ENCODE measurements around the gene GABRQ. TPM values are rescaled to one million over a fixed set of nuclear protein-coding genes. Genes with fewer than 3 reads are reported as not detected.

Gene GABRQ
- not detected in 2 replicates for total RNA-seq

DNA sequence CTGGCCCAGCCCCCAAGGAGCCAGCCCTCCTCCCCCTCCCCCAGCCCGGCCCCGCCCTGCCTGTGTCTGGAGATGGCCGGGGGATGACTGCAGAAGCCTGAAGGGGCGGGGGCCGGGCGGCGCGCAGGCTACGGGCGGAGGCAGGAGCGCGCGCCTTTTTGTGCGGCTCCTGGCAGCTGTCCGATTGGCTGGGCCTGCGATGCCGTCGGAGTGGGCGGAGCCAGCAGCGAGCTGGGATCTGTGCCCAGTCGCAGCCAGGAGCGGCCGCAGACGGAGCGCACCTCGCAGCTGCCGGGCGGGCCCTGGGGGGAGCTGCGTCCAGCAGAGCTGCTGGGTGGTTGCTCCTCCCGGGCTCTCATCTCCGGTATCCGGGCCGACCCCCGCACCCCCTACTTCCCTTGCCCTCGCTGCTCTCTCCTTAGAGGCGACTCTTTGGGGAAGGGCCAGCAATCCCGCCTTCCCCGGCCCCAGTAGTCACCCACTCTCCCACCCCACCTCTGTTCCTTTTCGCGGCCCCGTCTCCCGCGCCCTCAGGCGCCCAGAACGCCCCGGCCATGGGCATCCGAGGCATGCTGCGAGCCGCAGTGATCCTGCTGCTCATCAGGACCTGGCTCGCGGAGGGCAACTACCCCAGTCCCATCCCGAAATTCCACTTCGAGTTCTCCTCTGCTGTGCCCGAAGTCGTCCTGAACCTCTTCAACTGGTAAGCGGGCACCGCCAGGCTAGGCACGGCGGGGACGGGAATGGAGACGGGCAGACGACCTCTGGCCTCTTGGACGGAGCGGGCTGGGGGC is at the start of gene GABRQ:
Gene GABRQ, plus strand, starts transcription at position 247 of the 794 bp plus-strand sequence. Its CDS starts 308 bp downstream, at position 555.
- Mint-ChIP-seq H3K27ac (no peak within 1 kb of the TSS), H3K27me3 (ENCODE audit: insufficient read depth) (peaks cover 17% of the 10 kb centered on the region), H3K9me3 (no peaks in the 10 kb centered on the region), H3K4me1 (ENCODE audit: low read depth) (no peaks in the 10 kb centered on the region), H3K4me3 (no peak within 1 kb of the TSS), H3K36me3 (ENCODE audit: low read depth) (no peaks in the 10 kb centered on the region)
- DNase-seq (ENCODE audit: low spot score), result no peak
- intact Hi-C loops (cut with micrococcal nuclease), result no loop called here

GRCh38 chrX:152588206-152588605 is 49.5 kb upstream of the GABRQ start:
- no peaks in the 10 kb centered on the region for H3K27me3 Mint-ChIP-seq (ENCODE audit: insufficient read depth)
- H3K9me3 Mint-ChIP-seq, result no peaks in the 10 kb centered on the region
- no peak overlapping the region for H3K27ac Mint-ChIP-seq

DNA sequence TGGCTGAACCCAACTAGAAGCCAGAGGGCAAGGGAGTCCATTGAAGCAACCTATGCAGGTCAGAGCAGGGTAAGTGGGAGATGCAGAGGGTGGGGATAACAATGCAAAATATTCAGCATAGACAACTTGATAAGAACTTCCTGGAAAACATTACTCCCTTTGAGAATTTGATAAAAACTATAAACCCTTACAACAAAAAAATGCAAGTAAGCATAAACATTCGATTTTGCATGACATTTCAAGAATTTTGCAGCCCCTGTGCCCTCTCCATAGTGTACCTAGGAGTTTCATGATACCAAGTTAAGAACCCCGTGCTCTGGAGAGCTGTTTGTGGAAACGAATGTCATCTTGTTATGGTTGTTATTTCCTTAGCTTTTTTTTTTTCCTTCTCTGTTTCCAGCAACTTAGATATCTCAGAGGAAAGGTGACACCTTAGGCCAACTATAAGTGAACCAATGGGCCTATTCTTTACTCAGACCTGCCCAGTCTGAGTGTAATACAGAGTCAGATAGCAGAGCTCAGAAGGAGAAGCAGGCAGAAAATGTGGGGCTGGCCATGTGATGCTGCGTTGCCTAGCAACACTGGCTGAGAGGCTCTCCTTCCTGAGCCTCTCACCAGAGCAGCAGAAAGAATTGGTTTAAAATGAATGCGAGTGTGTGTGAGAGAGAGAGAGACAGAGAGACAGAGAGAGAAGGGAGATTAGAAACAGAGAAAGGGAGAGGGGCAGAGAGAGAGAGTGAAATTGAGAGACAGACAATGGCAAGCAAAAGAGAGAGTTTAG is 36.7 kb upstream of the GABRQ start:
- no peak overlapping the region for H3K27ac Mint-ChIP-seq

More at GRCh38 chrX:152588206-152588605, 49.5 kb upstream of the GABRQ start:
- H3K4me1 Mint-ChIP-seq (ENCODE audit: low read depth), result no peaks in the 10 kb centered on the region
- no peak overlapping the region for H3K4me3 Mint-ChIP-seq
- intact Hi-C loops (cut with micrococcal nuclease), result no loop called here
- no peaks in the 10 kb centered on the region for H3K36me3 Mint-ChIP-seq (ENCODE audit: low read depth)
- no peak for DNase-seq (ENCODE audit: low spot score)

DNA sequence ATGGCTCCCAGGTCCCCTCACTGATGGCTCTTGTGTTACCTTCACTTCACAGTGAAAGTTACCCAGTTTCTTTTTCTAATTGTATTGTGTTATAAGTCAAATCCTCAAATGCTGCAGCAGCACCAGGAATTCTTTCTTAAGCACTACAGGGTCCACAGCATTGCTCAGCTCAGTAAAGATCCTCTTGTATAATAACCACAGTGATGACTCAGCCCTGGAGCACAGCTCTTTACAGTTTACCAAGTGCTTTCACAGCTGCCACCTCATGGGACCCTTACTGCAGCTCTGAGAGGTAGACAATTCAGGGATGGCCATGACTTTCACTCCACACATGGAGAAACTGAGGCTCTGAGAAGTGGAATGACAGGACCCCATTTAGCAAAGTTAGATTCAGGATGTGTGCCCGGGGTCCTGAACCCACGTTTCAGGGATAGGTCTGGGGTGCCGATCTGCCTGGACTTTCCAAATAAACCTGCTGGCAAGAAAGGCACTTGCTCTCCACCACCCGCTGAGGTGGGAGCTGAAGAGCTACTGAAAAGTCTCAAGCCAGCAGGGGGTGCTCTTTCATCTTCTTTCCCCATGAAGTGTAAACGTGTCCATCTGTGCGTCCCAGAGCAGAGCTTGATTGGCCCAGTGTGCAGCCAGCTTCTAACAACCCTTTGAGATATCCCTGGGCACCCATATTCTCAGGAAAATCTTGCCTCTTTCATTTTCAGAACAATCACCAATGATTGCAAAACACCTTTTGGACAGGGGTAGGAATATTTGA is 35.7 kb upstream of the GABRQ start:
- no peaks in the 10 kb centered on the region for H3K27me3 Mint-ChIP-seq (ENCODE audit: insufficient read depth)
- H3K4me3 Mint-ChIP-seq, result no peak overlapping the region
- H3K9me3 Mint-ChIP-seq, result no peaks in the 10 kb centered on the region
- no peaks in the 10 kb centered on the region for H3K4me1 Mint-ChIP-seq (ENCODE audit: low read depth)
- DNase-seq (ENCODE audit: low spot score), result no peak
- no peaks in the 10 kb centered on the region for H3K36me3 Mint-ChIP-seq (ENCODE audit: low read depth)
- H3K27ac Mint-ChIP-seq, result no peak overlapping the region
- intact Hi-C loops (cut with micrococcal nuclease), result no loop called here

More for the DNA sequence above, 36.7 kb upstream of the GABRQ start:
- Mint-ChIP-seq H3K36me3 (ENCODE audit: low read depth) (no peaks in the 10 kb centered on the region), H3K4me1 (ENCODE audit: low read depth) (no peaks in the 10 kb centered on the region), H3K4me3 (no peak overlapping the region), H3K9me3 (no peaks in the 10 kb centered on the region), H3K27me3 (ENCODE audit: insufficient read depth) (no peaks in the 10 kb centered on the region)
- no peak for DNase-seq (ENCODE audit: low spot score)
- intact Hi-C loops (cut with micrococcal nuclease), result no loop called here

GRCh38 chrX:152614791-152615190 is 22.9 kb upstream of the GABRQ start:
- Mint-ChIP-seq H3K9me3 (no peaks in the 10 kb centered on the region), H3K4me1 (ENCODE audit: low read depth) (no peaks in the 10 kb centered on the region), H3K27me3 (ENCODE audit: insufficient read depth) (peaks cover 3% of the 10 kb centered on the region), H3K36me3 (ENCODE audit: low read depth) (no peaks in the 10 kb centered on the region), H3K4me3 (no peak overlapping the region), H3K27ac (no peak overlapping the region)
- DNase-seq (ENCODE audit: low spot score), result no peak
- intact Hi-C loops (cut with micrococcal nuclease), result no loop called here

DNA sequence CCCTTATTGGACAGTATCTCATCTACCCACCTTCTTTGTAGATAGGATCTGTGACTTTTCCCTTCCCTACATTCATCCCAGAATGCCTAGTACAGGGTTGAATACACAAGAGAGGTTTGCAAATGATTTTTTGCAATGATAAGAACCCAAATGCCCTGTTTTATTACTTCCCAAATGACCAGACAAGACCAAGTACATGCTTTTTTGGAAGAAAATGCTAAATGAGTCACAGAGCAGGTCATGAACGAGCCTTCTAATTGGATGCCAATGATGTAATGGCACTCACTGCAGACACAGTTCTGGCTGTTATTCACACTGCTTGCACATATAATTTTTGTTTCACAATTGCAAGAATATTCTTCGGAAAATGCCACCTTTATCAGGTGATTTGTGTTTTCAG is 17.8 kb upstream of the GABRQ start:
- no peak overlapping the region for H3K27ac Mint-ChIP-seq
- no peaks in the 10 kb centered on the region for H3K9me3 Mint-ChIP-seq
- H3K27me3 Mint-ChIP-seq (ENCODE audit: insufficient read depth), result peaks cover 3% of the 10 kb centered on the region
- no peaks in the 10 kb centered on the region for H3K36me3 Mint-ChIP-seq (ENCODE audit: low read depth)
- H3K4me3 Mint-ChIP-seq, result no peak overlapping the region
- intact Hi-C loops (cut with micrococcal nuclease), result no loop called here
- no peak for DNase-seq (ENCODE audit: low spot score)
- no peaks in the 10 kb centered on the region for H3K4me1 Mint-ChIP-seq (ENCODE audit: low read depth)

- Mint-ChIP-seq H3K9me3 (no peaks in the 10 kb centered on the region), H3K36me3 (ENCODE audit: low read depth) (no peaks in the 10 kb centered on the region), H3K4me3 (no peak overlapping the region), H3K4me1 (ENCODE audit: low read depth) (no peaks in the 10 kb centered on the region), H3K27me3 (ENCODE audit: insufficient read depth) (peaks cover 9% of the 10 kb centered on the region), H3K27ac (no peak overlapping the region)
- no peak for DNase-seq (ENCODE audit: low spot score)
- intact Hi-C loops (cut with micrococcal nuclease), result loop anchor here (5.0 kb wide), 1 partner anchor 880 kb away; no protein-coding TSS in a partner anchor
Measured at GRCh38 chrX:152632445-152633097, 5.1 kb upstream of the GABRQ start.

DNA sequence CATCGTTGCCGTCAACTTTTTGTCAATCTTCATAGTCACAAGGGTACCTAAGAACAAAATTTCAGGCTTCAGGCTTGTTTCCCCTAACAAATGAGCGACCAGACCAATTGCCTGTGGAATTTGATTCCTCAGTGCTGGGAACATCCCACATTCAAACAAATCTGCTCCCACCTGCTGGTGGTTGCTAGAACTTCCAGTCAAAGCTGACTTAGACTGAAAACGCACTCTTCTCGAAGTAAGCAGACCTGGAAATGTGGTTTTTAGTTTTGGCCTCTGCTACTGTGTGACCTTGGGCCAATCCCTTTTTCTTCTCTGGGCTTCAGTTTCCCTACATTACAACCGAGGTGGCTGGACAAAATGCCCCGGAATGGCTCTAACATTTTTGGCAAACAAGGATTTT is 1.8 kb upstream of the GABRQ start:
- Mint-ChIP-seq H3K4me3 (no peak overlapping the region), H3K27ac (no peak overlapping the region), H3K9me3 (no peaks in the 10 kb centered on the region), H3K27me3 (ENCODE audit: insufficient read depth) (peaks cover 17% of the 10 kb centered on the region), H3K36me3 (ENCODE audit: low read depth) (no peaks in the 10 kb centered on the region), H3K4me1 (ENCODE audit: low read depth) (no peaks in the 10 kb centered on the region)
- no peak for DNase-seq (ENCODE audit: low spot score)
- intact Hi-C loops (cut with micrococcal nuclease), result no loop called here

GRCh38 chrX:152638443-152638904 is 779 bp downstream of the GABRQ start:
- Mint-ChIP-seq H3K27ac (no peak overlapping the region), H3K4me3 (no peak overlapping the region), H3K4me1 (ENCODE audit: low read depth) (no peaks in the 10 kb centered on the region), H3K36me3 (ENCODE audit: low read depth) (no peaks in the 10 kb centered on the region), H3K27me3 (ENCODE audit: insufficient read depth) (peaks cover 17% of the 10 kb centered on the region), H3K9me3 (no peaks in the 10 kb centered on the region)
- intact Hi-C loops (cut with micrococcal nuclease), result no loop called here
- DNase-seq (ENCODE audit: low spot score), result no peak

- H3K4me1 Mint-ChIP-seq (ENCODE audit: low read depth), result no peaks in the 10 kb centered on the region
- no peaks in the 10 kb centered on the region for H3K36me3 Mint-ChIP-seq (ENCODE audit: low read depth)
- DNase-seq (ENCODE audit: low spot score), result no peak
- intact Hi-C loops (cut with micrococcal nuclease), result no loop called here
- H3K4me3 Mint-ChIP-seq, result no peak overlapping the region
- no peaks in the 10 kb centered on the region for H3K9me3 Mint-ChIP-seq
- peaks cover 17% of the 10 kb centered on the region for H3K27me3 Mint-ChIP-seq (ENCODE audit: insufficient read depth)
- H3K27ac Mint-ChIP-seq, result no peak overlapping the region
Measured at GRCh38 chrX:152639426-152639825, 1.7 kb downstream of the GABRQ start.

- H3K27me3 Mint-ChIP-seq (ENCODE audit: insufficient read depth), result peaks cover 17% of the 10 kb centered on the region
- no peak for DNase-seq (ENCODE audit: low spot score)
- no peak overlapping the region for H3K27ac Mint-ChIP-seq
- no peaks in the 10 kb centered on the region for H3K36me3 Mint-ChIP-seq (ENCODE audit: low read depth)
- intact Hi-C loops (cut with micrococcal nuclease), result no loop called here
- no peaks in the 10 kb centered on the region for H3K9me3 Mint-ChIP-seq
- no peaks in the 10 kb centered on the region for H3K4me1 Mint-ChIP-seq (ENCODE audit: low read depth)
- H3K4me3 Mint-ChIP-seq, result no peak overlapping the region
Measured at GRCh38 chrX:152640034-152640818, 2.5 kb downstream of the GABRQ start.
